HepG2 (cell line): ENCODE measurements around the gene CSNK1G1. TPM values are rescaled to one million over a fixed set of nuclear protein-coding genes. Genes with fewer than 3 reads are reported as not detected.

Source experiments
- CREB1 ChIP-seq, 2 experiments: fragments of 450-650 bp in 1 of 2; IDR thresholded peaks; 2 replicates each; pipeline ENCODE4 v1.6.1; 2016 to 2017; ENCODE audit warnings: control low read depth in 1 of 2, mild to moderate bottlenecking in 1 of 2, missing compliant biosample characterization in 1 of 2, missing genetic modification characterization in 1 of 2
- DMTF1 ChIP-seq: sonication (generic); formaldehyde crosslinking; IDR thresholded peaks from 2 replicates; pipeline ENCODE4 v1.4.0; 2020; ENCODE audit warnings: mild to moderate bottlenecking, missing genetic modification reagents
- HCFC1 ChIP-seq: fragments of 150-350 bp; IDR thresholded peaks from 2 replicates; pipeline ENCODE4 v1.6.1; 2014; ENCODE audit warnings: low read depth, low read length
- HIVEP1 ChIP-seq: sonication (generic); formaldehyde crosslinking; IDR thresholded peaks from 2 replicates; pipeline ENCODE4 v1.4.0; 2020; ENCODE audit warnings: mild to moderate bottlenecking, missing genetic modification reagents
- HNF4G ChIP-seq, 2 experiments: sonication (generic) in 1 of 2; formaldehyde crosslinking in 1 of 2; IDR thresholded peaks; 2 replicates each; pipeline versions ENCODE4 v1.4.0 to v1.6.1; 2011 to 2020; ENCODE audit warnings: borderline replicate concordance in 2 of 2, low read depth in 2 of 2, mild to moderate bottlenecking in 2 of 2, low read length in 1 of 2, missing genetic modification reagents in 1 of 2, moderate library complexity in 1 of 2
- JARID2 ChIP-seq: sonication (generic); formaldehyde crosslinking; IDR thresholded peaks from 2 replicates; pipeline ENCODE4 v1.8.1; 2023; ENCODE audit warnings: missing genetic modification reagents, inconsistent platforms; ENCODE audit not compliant: insufficient replicate concordance
- NFATC3 ChIP-seq: sonication (generic); formaldehyde crosslinking; IDR thresholded peaks from 2 replicates; pipeline ENCODE4 v1.5.1; 2020; ENCODE audit warnings: mild to moderate bottlenecking, missing genetic modification reagents
- NR2C2 ChIP-seq: sonication (generic); formaldehyde crosslinking; IDR thresholded peaks from 2 replicates; pipeline ENCODE4 v1.4.0; 2020; ENCODE audit warnings: missing genetic modification reagents, mild to moderate bottlenecking, moderate library complexity, borderline replicate concordance
- RFX5 ChIP-seq: IDR thresholded peaks from 2 replicates; pipeline ENCODE4 v1.6.1; 2011; ENCODE audit warnings: low read depth, low read length, improper control_type of control experiment
- SCMH1 ChIP-seq: sonication (generic); formaldehyde crosslinking; IDR thresholded peaks from 2 replicates; pipeline ENCODE4 v1.9.0; 2021; ENCODE audit warnings: missing genetic modification reagents, mild to moderate bottlenecking, borderline replicate concordance
- SIX1 ChIP-seq: sonication (generic); formaldehyde crosslinking; IDR thresholded peaks from 2 replicates; pipeline ENCODE4 v1.4.0; 2020; ENCODE audit warnings: missing genetic modification reagents, borderline replicate concordance
- ZBTB20 ChIP-seq: sonication (generic); formaldehyde crosslinking; IDR thresholded peaks from 2 replicates; pipeline ENCODE4 v1.8.1; 2023; ENCODE audit warnings: missing genetic modification reagents, low read depth, mild to moderate bottlenecking, borderline replicate concordance
- ZNF275 ChIP-seq: sonication (generic); formaldehyde crosslinking; IDR thresholded peaks from 2 replicates; pipeline ENCODE4 v1.8.0; 2022; ENCODE audit warnings: missing genetic modification reagents, mild to moderate bottlenecking, inconsistent platforms, borderline replicate concordance
- ZNF296 ChIP-seq: sonication (generic); formaldehyde crosslinking; conservative IDR thresholded peaks from 2 replicates; pipeline ENCODE4 v1.5.0; 2020; ENCODE audit warnings: mild to moderate bottlenecking, missing genetic modification reagents
- ZNF484 ChIP-seq: sonication (generic); formaldehyde crosslinking; IDR thresholded peaks from 2 replicates; pipeline ENCODE4 v1.5.1; 2020; ENCODE audit warnings: mild to moderate bottlenecking, low read depth, missing genetic modification reagents, borderline replicate concordance
- ZNF577 ChIP-seq: sonication (generic); formaldehyde crosslinking; IDR thresholded peaks from 2 replicates; pipeline ENCODE4 v1.4.0; 2020; ENCODE audit warnings: mild to moderate bottlenecking, low read depth, missing genetic modification reagents, borderline replicate concordance
- ZNF615 ChIP-seq: sonication (generic); formaldehyde crosslinking; IDR thresholded peaks from 2 replicates; pipeline ENCODE4 v1.5.0; 2020; ENCODE audit warnings: mild to moderate bottlenecking, missing genetic modification reagents, borderline replicate concordance
- ZNF639 ChIP-seq: conservative IDR thresholded peaks from 2 replicates; pipeline ENCODE4 v1.6.1; 2018; ENCODE audit warnings: missing genetic modification reagents
- ZNF746 ChIP-seq: sonication (generic); formaldehyde crosslinking; IDR thresholded peaks from 2 replicates; pipeline ENCODE4 v1.8.0; 2022; ENCODE audit warnings: mild to moderate bottlenecking, missing genetic modification reagents
- ZNF780A ChIP-seq: sonication (generic); formaldehyde crosslinking; IDR thresholded peaks from 2 replicates; pipeline ENCODE4 v1.8.0; 2022; ENCODE audit warnings: mild to moderate bottlenecking, missing genetic modification reagents, moderate library complexity
- polyA plus RNA-seq, 8 experiments: library from polyadenylated mRNA; depleted of rRNA in 3 of 8; stranded (reverse) in 7 of 8; unstranded in 1 of 8; fragments of >200 nt; fragmentation: Illumina TruSeq in 4 of 8; extraction: Trizol in 4 of 8; gene quantifications; 2 replicates each; pipeline versions ENCODE4 v1.2.1 to v1.2.3, GENCODE V29; 2011 to 2016; ENCODE audit warnings: low read depth in 4 of 8, missing spikeins in 1 of 8, mixed read lengths in 1 of 8; ENCODE audit not compliant: insufficient read depth in 1 of 8
- total RNA-seq, 5 experiments: library from RNA; depleted of rRNA; stranded (reverse); fragments of >200 nt; fragmentation: Illumina TruSeq; extraction: Trizol; gene quantifications; 2 replicates each; pipeline ENCODE4 v1.2.3, GENCODE V29; 2016; ENCODE audit warnings: low read depth in 1 of 5
- TF ChIP-seq, protein P1 (sequence below): sonication (generic); formaldehyde crosslinking; IDR thresholded peaks from 2 replicates; pipeline ENCODE4 v1.4.0; 2020; ENCODE audit warnings: mild to moderate bottlenecking, low read depth, missing genetic modification reagents
- TF ChIP-seq, protein P2 (sequence below): sonication (generic); formaldehyde crosslinking; IDR thresholded peaks from 2 replicates; pipeline ENCODE4 v1.8.1; 2023; ENCODE audit warnings: mild to moderate bottlenecking, missing genetic modification reagents, borderline replicate concordance

The CSNK1G1 gene
- total and polyA plus RNA-seq, 2 of the 13 experiments (the other 11 are each of a cell fraction or from before 2014, with no cell fraction given) = 8.5 to 12.6 TPM

DNA sequence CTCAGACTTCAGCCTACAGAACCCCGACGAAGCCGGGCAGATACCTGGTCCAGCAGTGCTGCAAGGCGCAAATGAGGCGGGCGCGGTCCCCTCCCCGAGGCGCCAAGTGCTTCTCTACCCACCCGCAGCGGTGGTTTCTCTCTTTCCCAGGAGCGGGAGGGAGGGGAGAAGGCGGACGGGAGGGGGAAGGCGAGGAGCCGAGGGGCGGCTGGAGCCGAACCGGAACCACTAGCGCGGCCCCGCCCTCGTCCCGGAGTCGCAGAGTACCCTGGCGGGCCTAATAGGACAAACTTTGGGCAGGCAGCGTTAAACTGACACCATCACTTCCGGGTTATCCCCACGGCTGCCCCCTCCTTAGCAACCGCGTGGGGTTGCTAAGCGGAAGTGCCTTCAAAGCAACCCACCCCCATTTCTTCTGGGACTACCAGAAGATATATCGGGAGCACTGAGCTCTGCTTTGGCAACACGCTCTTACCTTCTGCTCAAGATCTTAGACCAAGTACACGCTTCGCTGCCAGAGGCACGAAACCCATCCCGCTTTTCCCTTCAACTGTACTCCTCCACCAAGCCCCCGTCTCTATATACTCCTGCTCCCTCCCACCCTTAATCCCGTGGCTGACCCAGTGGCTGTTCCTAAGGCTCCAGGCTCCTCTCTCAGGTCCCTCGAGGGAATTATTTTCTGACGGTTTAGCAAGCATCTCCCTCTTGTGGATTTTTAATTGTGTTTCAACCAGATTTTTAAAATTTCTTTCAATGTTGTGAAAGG is at the start of gene CSNK1G1 (continued):
- TF ChIP-seq RFX5 = peak; percentile 42; the same call in 1 of the 2 replicates
- no peak for TF ChIP-seq SCMH1 (CRISPR knock-in tag)
- TF ChIP-seq ZNF639 (CRISPR knock-in tag) = 0 out of 2 replicates have a peak, but pooled peaks have one; percentile 38
- TF ChIP-seq ZNF484 = no peak
- TF ChIP-seq ZNF746 = peak; percentile 25; the same call in 1 of the 2 replicates
- TF ChIP-seq HIVEP1 (CRISPR knock-in tag) = 0 out of 2 replicates have a peak, but pooled peaks have one; percentile 21
- TF ChIP-seq SIX1 = no peak
- TF ChIP-seq, protein P1, sequence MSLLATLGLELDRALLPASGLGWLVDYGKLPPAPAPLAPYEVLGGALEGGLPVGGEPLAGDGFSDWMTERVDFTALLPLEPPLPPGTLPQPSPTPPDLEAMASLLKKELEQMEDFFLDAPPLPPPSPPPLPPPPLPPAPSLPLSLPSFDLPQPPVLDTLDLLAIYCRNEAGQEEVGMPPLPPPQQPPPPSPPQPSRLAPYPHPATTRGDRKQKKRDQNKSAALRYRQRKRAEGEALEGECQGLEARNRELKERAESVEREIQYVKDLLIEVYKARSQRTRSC (CRISPR knock-in tag) = no peak
- 0 out of 2 replicates have a peak, but pooled peaks have one; percentile 30 for TF ChIP-seq ZNF275 (CRISPR knock-in tag)
- TF ChIP-seq ZBTB20 = no peak
- no peak for TF ChIP-seq NFATC3
- peak; percentile 60 for TF ChIP-seq HCFC1
- peak; percentile 99 for TF ChIP-seq NR2C2 (CRISPR knock-in tag)
- TF ChIP-seq JARID2 (CRISPR knock-in tag) = no peak
- TF ChIP-seq ZNF615 (CRISPR knock-in tag) = no peak
- no peak for TF ChIP-seq DMTF1 (CRISPR knock-in tag)
- no peak for TF ChIP-seq ZNF577
- TF ChIP-seq CREB1 (IDR thresholded peaks at IDR 0.05) = peak; percentile 49
- TF ChIP-seq CREB1 (CRISPR knock-in tag; IDR thresholded peaks at IDR 0.05) = peak; percentile 81
- TF ChIP-seq ZNF780A = no peak
- TF ChIP-seq HNF4G (IDR thresholded peaks at IDR 0.05; ENCODE audit: borderline replicate concordance, low read depth, low read length) = no peak
- no peak for TF ChIP-seq HNF4G (CRISPR knock-in tag; IDR thresholded peaks at IDR 0.05; ENCODE audit: borderline replicate concordance, low read depth)
- no peak for TF ChIP-seq ZNF296
- TF ChIP-seq, protein P2, sequence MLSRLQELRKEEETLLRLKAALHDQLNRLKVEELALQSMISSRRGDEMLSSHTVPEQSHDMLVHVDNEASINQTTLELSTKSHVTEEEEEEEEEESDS (CRISPR knock-in tag) = no peak
